A204.1 (cell line): ENCODE measurements around the gene IRF2BP2.

Experiments
- FAIRE-seq: peaks from 2 replicates; lab custom pipeline; 2012; peaks lifted over from hg19 to GRCh38; lab: Jason Lieb, UNC

The IRF2BP2 gene

GRCh38 chr1:234582681-234583301 lies 27.2 kb downstream of the IRF2BP2 start:
- FAIRE-seq = peak; percentile 52

- FAIRE-seq = no peak
Observed at GRCh38 chr1:234582186-234582585, 27.8 kb downstream of the IRF2BP2 start.

- no peak for FAIRE-seq
Observed at GRCh38 chr1:234581063-234581714, 28.8 kb downstream of the IRF2BP2 start.

GRCh38 chr1:234579967-234580366 lies 30.0 kb downstream of the IRF2BP2 start:
- FAIRE-seq = no peak

GRCh38 chr1:234578735-234579134 lies 31.2 kb downstream of the IRF2BP2 start:
- FAIRE-seq = no peak

- FAIRE-seq = no peak
Observed at GRCh38 chr1:234578087-234578486, 31.9 kb downstream of the IRF2BP2 start.

- no peak for FAIRE-seq
Observed at GRCh38 chr1:234573711-234574299, 36.2 kb downstream of the IRF2BP2 start.

GRCh38 chr1:234572966-234573365 lies 37.0 kb downstream of the IRF2BP2 start:
- no peak for FAIRE-seq

GRCh38 chr1:234571702-234572101 lies 38.3 kb downstream of the IRF2BP2 start:
- no peak for FAIRE-seq

GRCh38 chr1:234570329-234571120 lies 39.5 kb downstream of the IRF2BP2 start:
- no peak for FAIRE-seq

GRCh38 chr1:234568345-234568744 lies 41.6 kb downstream of the IRF2BP2 start:
- no peak for FAIRE-seq

GRCh38 chr1:234565132-234565531 lies 44.8 kb downstream of the IRF2BP2 start:
- FAIRE-seq = no peak

GRCh38 chr1:234564035-234565029 lies 45.6 kb downstream of the IRF2BP2 start:
- FAIRE-seq = no peak

GRCh38 chr1:234562334-234562733 lies 47.6 kb downstream of the IRF2BP2 start:
- FAIRE-seq = no peak

GRCh38 chr1:234561319-234561718 lies 48.7 kb downstream of the IRF2BP2 start:
- FAIRE-seq = no peak

- FAIRE-seq = no peak
Observed at GRCh38 chr1:234559902-234560676, 49.9 kb downstream of the IRF2BP2 start.

- no peak for FAIRE-seq
Observed at GRCh38 chr1:234559152-234559901, 50.7 kb downstream of the IRF2BP2 start.

- FAIRE-seq = no peak
Observed at GRCh38 chr1:234558330-234558836, 51.6 kb downstream of the IRF2BP2 start.

- no peak for FAIRE-seq
Observed at GRCh38 chr1:234556245-234556943, 53.6 kb downstream of the IRF2BP2 start.
